PFSK-1 (cell line): ENCODE measurements around the gene FEM1A.

Source experiments
- POLR2AphosphoS5 ChIP-seq: IDR thresholded peaks from 2 replicates; pipeline ENCODE4 v1.6.1; 2012; ENCODE audit warnings: low read depth, mild to moderate bottlenecking, control low read depth, low read length, moderate library complexity
- REST ChIP-seq, 2 experiments: IDR thresholded peaks; 2 replicates each; pipeline versions ENCODE4 v1.6.1 to v1.8.0; 2011 to 2012; ENCODE audit warnings: low read depth in 2 of 2, low read length in 2 of 2, control low read depth in 1 of 2, inconsistent platforms in 1 of 2, mild to moderate bottlenecking in 1 of 2, moderate library complexity in 1 of 2; ENCODE audit not compliant: insufficient read depth in 1 of 2
- TAF1 ChIP-seq: IDR thresholded peaks from 2 replicates; pipeline ENCODE4 v1.6.1; 2012; ENCODE audit warnings: low read length, control low read depth, borderline replicate concordance; ENCODE audit not compliant: insufficient read depth

GRCh38 chr19:4811328-4812131 lies 20.0 kb downstream of the FEM1A start:
- no peak for TF ChIP-seq REST (IDR thresholded peaks at IDR 0.05; ENCODE audit: insufficient read depth in 1 of 2, low read depth in 2 of 2, low read length in 2 of 2)
- no peak for TF ChIP-seq TAF1
- no peak for TF ChIP-seq POLR2AphosphoS5
